Middle frontal gyrus (tissue), 1 donor: ENCODE data around the gene TOP2B.

Experiments
- DNase-seq: peaks from one replicate; pipeline ENCODE4 v3.0.0-alpha.2; 2015; ENCODE audit warnings: low spot score; ENCODE audit errors: extremely low spot score

TOP2B gene, protein sequence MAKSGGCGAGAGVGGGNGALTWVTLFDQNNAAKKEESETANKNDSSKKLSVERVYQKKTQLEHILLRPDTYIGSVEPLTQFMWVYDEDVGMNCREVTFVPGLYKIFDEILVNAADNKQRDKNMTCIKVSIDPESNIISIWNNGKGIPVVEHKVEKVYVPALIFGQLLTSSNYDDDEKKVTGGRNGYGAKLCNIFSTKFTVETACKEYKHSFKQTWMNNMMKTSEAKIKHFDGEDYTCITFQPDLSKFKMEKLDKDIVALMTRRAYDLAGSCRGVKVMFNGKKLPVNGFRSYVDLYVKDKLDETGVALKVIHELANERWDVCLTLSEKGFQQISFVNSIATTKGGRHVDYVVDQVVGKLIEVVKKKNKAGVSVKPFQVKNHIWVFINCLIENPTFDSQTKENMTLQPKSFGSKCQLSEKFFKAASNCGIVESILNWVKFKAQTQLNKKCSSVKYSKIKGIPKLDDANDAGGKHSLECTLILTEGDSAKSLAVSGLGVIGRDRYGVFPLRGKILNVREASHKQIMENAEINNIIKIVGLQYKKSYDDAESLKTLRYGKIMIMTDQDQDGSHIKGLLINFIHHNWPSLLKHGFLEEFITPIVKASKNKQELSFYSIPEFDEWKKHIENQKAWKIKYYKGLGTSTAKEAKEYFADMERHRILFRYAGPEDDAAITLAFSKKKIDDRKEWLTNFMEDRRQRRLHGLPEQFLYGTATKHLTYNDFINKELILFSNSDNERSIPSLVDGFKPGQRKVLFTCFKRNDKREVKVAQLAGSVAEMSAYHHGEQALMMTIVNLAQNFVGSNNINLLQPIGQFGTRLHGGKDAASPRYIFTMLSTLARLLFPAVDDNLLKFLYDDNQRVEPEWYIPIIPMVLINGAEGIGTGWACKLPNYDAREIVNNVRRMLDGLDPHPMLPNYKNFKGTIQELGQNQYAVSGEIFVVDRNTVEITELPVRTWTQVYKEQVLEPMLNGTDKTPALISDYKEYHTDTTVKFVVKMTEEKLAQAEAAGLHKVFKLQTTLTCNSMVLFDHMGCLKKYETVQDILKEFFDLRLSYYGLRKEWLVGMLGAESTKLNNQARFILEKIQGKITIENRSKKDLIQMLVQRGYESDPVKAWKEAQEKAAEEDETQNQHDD (N-terminal part only)

DNA sequence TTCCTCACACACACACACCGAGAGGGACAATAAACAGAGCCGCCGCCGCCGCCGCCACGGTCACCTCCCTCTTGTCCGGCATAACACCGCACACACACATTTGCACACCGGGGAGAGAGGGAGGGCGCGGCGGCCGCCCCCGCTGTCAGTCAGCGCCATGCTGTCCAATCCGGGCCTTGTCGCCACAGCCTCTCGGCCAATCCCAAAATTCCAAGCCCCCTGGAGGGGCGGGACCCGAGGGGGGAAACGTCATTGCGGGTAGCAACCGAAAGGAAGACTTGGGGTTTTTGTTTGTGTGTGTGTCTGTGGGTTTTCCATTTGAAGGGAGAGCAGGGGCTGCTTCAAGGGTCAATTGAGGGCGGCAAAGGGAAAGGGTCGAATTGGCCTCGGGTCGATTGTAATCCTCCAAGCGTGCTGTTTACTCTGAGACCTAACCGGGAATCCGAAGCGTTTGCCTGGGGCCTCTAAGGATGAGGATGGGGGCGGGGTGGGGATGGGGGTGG lies at the start of gene TOP2B:
Gene TOP2B, minus strand, starts transcription at position 96 of the 503 bp plus-strand sequence. CDS start 610 bp downstream, outside the sequence.
- peak; percentile 93 for DNase-seq

DNA sequence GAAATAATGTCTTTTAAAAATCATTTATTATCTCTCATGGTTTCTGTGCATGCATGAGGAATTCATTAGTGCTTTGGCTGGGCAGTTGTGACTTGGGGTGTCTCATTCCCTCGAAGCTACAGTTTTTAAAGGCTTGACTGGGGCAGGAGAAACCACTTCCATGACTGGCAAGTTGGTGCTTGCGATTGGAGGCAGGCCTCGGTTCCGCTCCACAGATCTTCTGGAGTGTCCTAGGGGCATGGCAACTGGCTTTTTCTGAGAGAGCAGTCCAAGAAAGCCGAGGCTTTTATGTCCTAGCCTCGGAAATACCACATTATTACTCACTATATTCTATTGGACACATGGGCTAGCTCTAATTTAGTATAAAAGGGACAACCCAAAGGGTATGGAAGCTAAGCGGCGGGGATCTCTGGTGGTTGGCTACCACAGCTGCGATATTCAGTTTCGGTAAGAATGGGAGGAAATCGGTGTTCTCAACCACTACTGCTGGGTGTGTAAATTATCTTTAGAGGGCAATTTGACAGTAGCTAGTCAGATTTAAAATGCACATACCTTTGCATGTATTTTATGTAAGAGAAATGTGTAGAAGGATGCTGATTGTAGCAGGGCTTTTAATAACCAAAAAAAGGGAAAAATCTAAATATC lies 48.8 kb upstream of the TOP2B start:
- DNase-seq, result no peak

DNA sequence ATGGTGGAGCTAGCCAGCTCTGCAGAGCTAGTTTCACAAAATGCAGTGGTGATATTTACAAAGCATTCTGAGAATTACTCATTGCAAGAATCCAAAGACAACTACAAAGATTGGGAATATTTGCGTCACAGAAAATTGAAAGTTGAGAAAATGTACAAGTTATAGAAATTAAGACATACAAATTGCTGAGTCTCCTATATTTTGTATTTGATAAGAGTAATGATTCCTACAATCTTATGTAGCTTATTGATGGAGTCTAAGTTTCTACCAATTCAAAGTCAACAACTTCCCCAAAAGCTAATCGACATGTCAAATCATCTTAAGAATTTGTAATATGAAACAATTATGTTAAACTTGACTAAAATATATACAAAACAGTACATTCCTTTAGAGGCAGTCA lies 46.4 kb upstream of the TOP2B start:
- DNase-seq, result no peak

DNA sequence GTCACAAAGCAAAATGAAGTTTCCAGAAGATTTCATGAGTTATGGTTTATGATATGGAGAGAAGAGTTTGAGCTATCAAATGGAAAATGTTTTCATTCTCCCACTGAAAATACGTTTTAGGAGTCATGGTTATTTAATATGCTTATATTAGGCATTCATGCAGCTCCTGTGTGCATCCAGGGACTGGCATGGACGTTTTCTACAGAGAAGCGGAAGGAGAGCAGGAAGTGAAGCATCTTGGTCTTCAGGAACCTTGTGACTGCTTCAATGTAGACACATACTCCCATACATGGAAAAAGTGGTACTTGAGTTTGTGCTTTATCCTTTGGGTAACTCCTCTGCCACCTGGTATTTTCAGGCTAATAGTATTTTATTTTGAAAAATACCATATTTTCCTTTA lies 43.3 kb upstream of the TOP2B start:
- DNase-seq, result no peak

DNA sequence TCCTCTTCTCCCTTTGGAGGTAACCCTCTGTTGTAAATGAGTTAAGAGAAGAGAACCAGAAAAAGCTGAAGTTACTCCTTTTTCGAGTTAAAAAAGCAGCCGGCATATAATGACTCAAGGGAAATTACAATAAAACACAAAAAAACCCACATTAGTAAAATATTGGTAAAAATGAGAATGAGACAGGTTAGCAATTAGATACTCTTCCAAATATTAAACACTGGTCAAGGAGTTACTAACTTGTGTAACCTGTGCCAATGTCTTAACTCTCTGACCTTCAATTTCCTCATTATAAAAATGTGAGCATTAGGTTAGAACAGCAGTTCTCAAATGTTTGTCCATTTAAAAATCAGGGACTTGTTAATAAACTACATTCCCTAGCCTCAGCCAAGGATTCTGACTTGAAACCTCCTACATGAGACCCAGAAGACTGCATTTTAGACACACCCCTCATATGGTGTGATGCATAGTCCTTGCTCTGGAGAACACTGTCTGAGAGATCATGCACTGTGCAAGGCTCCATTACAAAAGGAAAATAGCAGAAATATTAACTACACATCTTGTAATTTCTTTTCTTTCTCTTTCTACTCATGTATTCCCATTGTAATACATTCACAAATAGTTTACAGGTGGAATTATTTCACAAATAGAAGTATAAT lies 42.7 kb upstream of the TOP2B start:
- DNase-seq, result no peak

DNA sequence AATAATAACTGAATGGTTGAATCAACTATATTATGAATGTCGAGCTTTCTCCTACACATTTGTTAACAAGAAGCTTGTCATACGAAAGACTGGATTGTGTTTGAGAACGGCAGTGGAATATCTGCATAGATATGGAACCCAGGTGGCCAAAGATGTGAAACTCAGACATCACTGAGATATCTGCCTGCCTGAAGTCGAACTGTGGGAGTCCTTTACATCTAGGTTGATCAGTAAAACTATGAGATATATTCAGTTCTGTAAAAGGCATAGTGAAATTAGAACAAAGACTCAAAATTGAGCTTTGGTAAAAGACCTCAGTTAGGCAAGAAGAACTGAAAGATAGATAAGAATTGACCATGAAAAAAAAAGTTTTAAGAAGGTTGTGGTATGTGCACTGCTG lies 41.5 kb upstream of the TOP2B start:
- no peak for DNase-seq

DNA sequence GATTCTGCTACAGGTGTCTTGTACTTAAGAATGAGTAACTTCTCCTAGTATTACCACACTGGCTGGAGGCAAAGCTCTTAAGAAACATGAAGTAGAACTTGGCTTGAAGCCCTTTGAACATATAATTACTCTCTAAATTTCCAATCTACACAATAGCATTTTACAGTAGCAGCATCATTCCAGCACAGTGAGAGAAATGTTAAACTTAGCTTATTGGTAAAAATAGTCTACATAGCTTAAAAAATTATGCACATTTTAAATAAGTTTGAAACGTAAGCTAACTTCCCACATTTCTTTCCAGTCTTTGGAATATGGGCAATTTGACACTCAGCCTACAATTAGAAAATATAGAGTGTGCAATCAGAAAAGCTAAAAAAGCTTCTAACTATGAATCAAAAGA lies 32.8 kb upstream of the TOP2B start:
- DNase-seq, result no peak

DNA sequence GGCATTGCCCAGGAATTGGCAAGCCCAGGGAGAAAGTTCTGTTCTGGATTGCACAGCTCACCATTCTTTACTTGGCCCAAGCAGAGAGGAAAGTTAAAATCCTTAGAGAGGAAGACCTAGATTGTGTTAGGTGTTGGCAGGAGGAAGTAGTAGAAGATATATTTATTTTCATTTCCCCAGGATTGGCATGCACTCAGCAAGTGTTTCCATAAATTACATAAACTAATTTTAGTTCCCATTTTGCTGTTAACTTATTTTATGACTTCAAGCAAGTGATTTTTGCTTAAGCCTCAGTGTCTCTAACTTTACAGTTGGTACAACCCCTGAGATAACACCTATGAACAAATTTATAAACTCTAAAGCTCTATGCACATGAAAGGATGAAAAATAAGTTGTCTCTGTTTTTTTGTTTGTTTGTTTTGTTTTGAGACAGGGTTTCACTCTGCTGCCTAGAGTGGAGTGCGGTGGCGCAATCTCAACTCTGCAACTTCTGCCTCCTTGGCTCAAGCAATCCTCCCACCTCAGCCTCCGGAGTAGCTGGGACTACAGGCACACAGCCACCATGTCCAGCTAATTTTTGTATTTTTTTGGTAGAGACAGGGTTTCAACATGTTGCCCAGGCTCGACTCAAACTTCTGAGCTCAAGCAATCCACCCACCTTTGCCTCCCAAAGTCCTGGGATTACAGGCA lies 31.2 kb upstream of the TOP2B start:
- DNase-seq, result no peak

DNA sequence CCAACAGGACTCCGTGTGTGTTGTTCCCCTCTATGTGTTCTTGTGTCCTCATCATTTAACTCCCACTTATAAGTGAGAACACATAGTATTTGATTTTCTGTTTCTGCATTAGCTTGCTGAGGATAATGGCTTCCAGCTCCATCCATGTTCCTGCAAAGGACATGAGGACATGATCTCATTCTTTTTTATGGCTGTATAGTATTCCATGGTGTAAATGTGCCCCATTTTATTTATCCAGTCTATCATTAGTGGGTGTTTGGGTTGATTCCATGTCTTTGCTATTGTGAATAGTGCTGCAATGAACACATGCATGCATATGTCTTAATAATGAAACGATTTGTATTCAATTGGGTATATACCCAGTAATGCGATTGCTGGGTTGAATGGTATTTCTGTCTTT lies 28.5 kb upstream of the TOP2B start:
- DNase-seq, result no peak

DNA sequence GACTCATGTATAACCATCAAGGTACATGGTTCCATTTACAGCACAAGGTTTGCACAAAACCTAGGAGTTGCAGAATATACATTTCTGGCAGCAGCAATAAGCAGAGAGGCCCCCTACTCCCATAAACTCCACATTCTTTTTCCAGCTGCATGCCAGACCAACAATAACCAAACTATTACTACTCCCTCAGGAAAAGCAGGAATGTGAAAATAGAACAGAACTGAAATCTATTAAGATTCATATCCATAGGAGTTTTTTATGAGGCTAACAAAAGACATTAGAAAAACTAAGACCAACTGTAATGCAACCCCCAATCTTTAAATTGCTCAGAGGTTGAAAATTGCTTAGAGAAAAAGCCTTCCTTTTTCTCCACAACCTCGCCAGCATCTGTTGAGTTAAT lies 27.6 kb upstream of the TOP2B start:
- DNase-seq, result no peak

DNA sequence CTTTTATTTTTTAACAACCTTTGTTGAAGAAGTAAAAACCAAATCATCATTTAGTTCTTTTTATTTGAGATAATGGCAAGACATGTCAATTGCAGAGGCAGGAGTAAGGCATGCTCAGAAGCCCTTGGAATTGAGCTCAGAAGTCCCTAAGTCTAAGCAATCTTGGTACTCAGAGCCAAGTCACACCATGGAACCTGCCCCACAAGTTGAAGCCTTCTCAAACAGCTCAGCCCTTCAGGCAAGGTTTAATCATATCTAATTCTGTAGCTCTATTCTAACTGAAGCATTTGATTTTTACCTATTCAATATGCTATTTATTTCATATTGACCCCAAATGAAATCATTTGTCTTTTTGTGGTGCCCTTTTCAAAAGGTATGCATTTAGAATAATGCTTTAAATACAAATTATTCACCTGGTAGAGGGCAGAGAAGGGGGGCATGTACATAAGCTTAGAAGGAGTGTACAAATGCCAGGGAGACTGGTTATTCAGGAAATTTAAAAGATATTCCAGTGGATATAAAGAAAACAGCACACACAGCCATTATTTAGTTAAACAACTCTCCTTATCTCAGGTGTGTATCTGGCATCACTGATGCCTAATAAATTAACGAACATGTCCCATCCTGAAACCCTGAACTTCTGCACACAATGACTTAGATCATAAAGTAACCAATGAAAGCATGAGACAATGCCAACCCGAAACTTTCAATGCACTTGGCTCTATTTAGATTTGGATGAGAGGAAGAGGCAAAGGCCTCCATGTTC lies 26.2 kb upstream of the TOP2B start:
- no peak for DNase-seq

DNA sequence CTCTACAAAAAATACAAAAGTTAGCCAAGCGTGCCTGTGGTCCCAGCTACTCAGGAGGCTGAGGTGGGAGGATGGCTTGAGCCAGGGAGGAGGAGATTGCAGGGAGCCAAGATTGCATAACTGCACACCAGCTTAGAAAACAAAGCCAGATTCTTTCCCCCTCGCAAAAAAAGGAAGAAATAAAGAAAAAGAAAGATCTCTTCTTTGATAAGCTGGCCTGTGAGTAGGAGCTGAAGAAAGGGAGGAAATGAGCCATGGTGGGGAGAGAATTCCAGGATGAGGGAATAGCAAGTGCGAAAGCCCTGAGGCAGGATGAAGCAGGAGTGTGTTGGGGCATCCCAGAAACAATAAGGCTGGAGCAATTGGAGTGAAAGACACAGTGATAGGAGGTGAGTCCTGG lies 24.5 kb upstream of the TOP2B start:
- no peak for DNase-seq

DNA sequence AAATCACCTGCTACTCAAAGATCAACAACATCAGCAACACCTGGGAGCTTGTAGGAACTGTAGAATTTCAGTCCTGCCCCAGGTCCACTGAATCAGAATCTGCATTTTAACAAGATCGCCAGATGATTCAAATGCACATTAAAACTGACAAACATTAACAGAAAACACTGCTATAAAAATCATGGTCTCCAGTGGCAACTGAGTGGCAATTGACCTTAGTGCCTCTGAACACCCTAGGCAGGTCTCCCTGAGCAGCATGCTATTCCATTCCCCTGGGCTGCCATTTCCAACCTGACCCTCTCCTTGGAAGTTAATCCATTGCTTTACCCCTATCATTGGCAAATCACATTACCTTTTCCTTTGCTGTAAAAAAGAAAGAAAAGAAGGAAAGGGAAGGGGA lies 23.0 kb upstream of the TOP2B start:
- DNase-seq, result no peak

DNA sequence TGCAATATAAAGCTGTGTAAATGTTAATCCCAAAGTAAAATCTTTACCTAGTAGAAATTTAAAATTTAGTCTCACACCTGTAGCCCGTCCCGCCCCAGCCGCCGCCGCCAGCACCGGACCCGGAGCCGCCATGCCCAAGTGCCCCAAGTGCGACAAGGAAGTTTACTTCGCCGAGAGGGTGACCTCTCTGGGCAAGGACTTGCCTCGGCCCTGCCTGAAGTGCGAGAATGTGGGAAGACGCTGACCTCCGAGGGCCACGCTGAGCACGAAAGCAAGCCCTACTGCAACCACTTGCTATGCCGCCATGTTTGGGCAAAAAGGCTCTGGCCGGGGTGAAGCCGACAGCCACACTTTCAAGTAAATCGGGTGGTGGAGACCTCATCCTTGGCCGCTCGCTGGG lies 22.1 kb upstream of the TOP2B start:
- DNase-seq, result no peak

DNA sequence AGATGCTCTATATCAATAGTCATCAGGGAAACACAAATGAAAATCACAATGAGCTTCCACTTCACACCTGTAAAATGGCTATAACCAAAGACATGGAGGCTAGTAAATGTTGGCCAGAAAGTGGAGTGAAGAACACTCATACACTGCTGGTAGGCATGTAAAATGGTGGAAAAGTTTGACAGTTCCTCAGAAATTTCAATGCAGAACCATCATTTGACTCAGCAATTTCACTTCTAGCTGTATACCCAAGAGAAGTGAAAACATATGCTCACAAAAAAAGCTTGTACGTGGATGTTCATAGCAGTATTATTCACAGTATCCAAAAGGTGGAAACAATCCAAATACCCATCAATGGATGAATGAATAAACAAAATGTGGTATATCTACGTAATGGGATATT lies 19.2 kb upstream of the TOP2B start:
- no peak for DNase-seq

DNA sequence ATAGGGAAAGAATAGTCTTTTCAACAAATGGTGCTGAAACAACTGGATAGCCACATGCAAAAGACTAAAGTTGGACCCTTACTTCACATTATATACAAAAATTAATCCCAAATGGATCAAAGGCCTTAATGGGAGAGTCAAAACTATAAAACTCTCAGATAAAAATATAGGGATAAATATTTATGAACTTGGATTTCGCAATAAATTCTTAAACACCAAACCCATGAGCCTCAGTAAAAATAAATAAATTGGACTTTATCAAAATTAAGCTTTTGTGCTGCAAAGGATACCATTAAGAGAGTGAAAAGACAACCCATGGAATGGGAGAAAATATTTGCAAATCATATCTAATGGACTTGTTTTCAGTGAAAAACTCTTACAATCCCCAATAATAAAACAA lies 18.7 kb upstream of the TOP2B start:
- DNase-seq, result no peak

DNA sequence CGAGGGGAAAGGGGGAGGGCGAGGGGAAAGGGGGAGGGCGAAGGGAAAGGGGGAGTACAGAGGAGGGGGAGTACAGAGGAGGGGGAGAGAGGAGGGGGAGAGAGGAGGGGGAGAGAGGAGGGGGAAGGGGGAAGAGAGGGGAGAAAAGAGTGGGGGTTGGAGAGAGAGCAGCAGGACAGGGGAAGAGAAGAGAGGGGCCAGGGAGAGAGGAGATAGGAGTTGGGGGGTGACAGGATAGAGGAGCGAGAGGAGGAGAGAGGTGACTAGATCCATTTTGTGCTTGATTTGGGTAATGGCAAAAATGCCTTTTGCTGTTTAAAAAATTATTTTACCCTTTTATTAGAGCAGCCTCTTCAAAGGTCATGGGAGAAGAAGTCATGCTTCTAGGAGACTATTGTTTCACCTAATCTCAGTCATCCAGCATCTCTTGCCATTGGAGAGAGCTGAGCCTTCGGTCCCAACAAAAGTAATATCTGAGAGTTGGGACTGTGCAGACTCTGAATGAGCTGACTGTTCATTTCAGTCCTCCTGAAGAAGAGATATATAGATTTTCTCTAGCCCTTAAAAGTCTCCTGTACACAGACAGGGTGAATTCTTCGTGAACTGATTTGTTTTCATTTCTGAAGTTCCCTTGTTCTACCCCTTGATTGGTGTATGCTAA lies 15.1 kb upstream of the TOP2B start:
- DNase-seq, result no peak

DNA sequence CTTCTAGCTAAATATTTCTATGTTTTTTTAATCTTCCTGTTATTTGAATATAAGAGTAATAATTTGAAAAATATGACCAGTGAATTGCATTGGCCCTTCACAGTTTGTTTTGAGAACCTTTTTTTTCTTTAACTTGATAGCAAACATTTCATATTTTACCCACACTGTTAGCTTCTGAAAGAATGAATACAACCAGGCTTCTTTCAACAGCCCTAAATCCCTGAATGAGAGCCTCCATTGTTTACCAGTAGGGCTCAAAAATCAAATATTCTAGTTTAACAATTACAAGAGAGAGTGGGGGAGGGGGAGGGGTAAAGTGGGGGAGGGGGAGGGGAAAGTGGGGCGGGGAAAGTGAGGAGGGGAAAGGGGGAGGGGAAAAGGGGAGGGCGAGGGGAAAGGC lies 14.5 kb upstream of the TOP2B start:
- DNase-seq, result no peak

DNA sequence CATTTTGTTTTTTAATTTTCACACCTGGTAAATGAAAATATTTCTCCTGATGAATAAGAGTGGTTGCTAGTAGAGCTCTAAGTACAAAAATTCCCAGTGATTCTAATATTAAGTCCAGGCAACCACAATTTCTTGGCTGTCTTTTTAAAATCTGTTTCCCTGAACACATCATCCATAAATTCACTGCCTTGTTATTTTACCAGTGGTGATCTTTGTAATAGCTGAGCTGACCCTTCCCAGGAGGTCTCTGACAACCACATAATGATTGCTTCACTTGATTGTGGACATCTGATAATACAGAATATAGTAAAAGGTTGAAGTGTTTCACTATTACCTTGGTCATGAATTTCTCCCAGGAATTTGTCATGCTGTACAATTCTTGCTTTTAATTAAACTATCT lies 13.9 kb upstream of the TOP2B start:
- no peak for DNase-seq
